HepG2 (cell line): ENCODE measurements around the gene MEAF6. TPM values are rescaled to one million over a fixed set of nuclear protein-coding genes. Genes with fewer than 3 reads are reported as not detected.

Experiments
- AKAP8 ChIP-seq: sonication (generic); formaldehyde crosslinking; IDR thresholded peaks from 2 replicates; pipeline ENCODE4 v1.5.1; 2020; ENCODE audit warnings: mild to moderate bottlenecking, missing genetic modification reagents
- GATAD2A ChIP-seq: IDR thresholded peaks from 2 replicates; pipeline ENCODE4 v1.6.1; 2016
- HNRNPLL ChIP-seq: fragments of 200-400 bp; formaldehyde crosslinking; IDR thresholded peaks from 2 replicates; pipeline ENCODE4 v1.6.1; 2017; ENCODE audit warnings: mild to moderate bottlenecking, low read depth, low read length; ENCODE audit not compliant: poor library complexity, severe bottlenecking
- KDM2A ChIP-seq: sonication (generic); formaldehyde crosslinking; IDR thresholded peaks from 2 replicates; pipeline ENCODE4 v1.4.0; 2020; ENCODE audit warnings: low read depth, missing genetic modification reagents, borderline replicate concordance
- SMYD3 ChIP-seq: sonication (generic); formaldehyde crosslinking; IDR thresholded peaks from 2 replicates; pipeline ENCODE4 v1.8.1; 2023; ENCODE audit warnings: mild to moderate bottlenecking, missing genetic modification reagents
- SPEN ChIP-seq: sonication (generic); formaldehyde crosslinking; IDR thresholded peaks from 2 replicates; pipeline ENCODE4 v1.5.1; 2020; ENCODE audit warnings: low read depth, mild to moderate bottlenecking, missing genetic modification reagents
- ZNF44 ChIP-seq: sonication (generic); formaldehyde crosslinking; IDR thresholded peaks from 2 replicates; pipeline ENCODE4 v1.5.1; 2020; ENCODE audit warnings: mild to moderate bottlenecking, missing genetic modification reagents
- ZNF460 ChIP-seq: sonication (generic); formaldehyde crosslinking; IDR thresholded peaks from 2 replicates; pipeline ENCODE4 v1.5.1; 2020; ENCODE audit warnings: missing genetic modification reagents, mild to moderate bottlenecking, borderline replicate concordance
- ZNF678 ChIP-seq: sonication (generic); formaldehyde crosslinking; IDR thresholded peaks from 2 replicates; pipeline ENCODE4 v1.4.0; 2020; ENCODE audit warnings: mild to moderate bottlenecking, missing genetic modification reagents
- ZSCAN9 ChIP-seq: IDR thresholded peaks from 2 replicates; pipeline ENCODE4 v1.6.1; 2016; ENCODE audit warnings: borderline replicate concordance
- polyA plus RNA-seq, 8 experiments: library from polyadenylated mRNA; depleted of rRNA in 3 of 8; stranded (reverse) in 7 of 8; unstranded in 1 of 8; fragments of >200 nt; fragmentation: Illumina TruSeq in 4 of 8; extraction: Trizol in 4 of 8; gene quantifications; 2 replicates each; pipeline versions ENCODE4 v1.2.1 to v1.2.3, GENCODE V29; 2011 to 2016; ENCODE audit warnings: low read depth in 4 of 8, missing spikeins in 1 of 8, mixed read lengths in 1 of 8; ENCODE audit not compliant: insufficient read depth in 1 of 8
- total RNA-seq, 5 experiments: library from RNA; depleted of rRNA; stranded (reverse); fragments of >200 nt; fragmentation: Illumina TruSeq; extraction: Trizol; gene quantifications; 2 replicates each; pipeline ENCODE4 v1.2.3, GENCODE V29; 2016; ENCODE audit warnings: low read depth in 1 of 5
- TF ChIP-seq, protein P1 (sequence below), 2 experiments: sonication (generic) in 1 of 2; formaldehyde crosslinking in 1 of 2; IDR thresholded peaks; 2 replicates each; pipeline versions ENCODE4 v1.6.1 to v1.9.0; 2014 to 2022; ENCODE audit warnings: antibody characterized with exemption in 1 of 2, borderline replicate concordance in 1 of 2, inconsistent platforms in 1 of 2, low read depth in 1 of 2, missing genetic modification reagents in 1 of 2
- TF ChIP-seq, protein P2 (sequence below): sonication (generic); formaldehyde crosslinking; IDR thresholded peaks from 2 replicates; pipeline ENCODE4 v1.5.0; 2020; ENCODE audit warnings: missing genetic modification reagents, mild to moderate bottlenecking, borderline replicate concordance
- TF ChIP-seq, protein P3 (sequence below): sonication (generic); formaldehyde crosslinking; IDR thresholded peaks from one replicate; pipeline ENCODE4 v1.5.1; 2020; ENCODE audit warnings: mild to moderate bottlenecking, missing genetic modification reagents; ENCODE audit errors: not compliant biosample characterization

The MEAF6 gene
- total and polyA plus RNA-seq, 2 of the 13 experiments (the other 11 are each of a cell fraction or from before 2014, with no cell fraction given), result 29.5 to 45.6 TPM

GRCh38 chr1:37514350-37515184, at the start of gene MEAF6 (continued):
- TF ChIP-seq, protein P1, sequence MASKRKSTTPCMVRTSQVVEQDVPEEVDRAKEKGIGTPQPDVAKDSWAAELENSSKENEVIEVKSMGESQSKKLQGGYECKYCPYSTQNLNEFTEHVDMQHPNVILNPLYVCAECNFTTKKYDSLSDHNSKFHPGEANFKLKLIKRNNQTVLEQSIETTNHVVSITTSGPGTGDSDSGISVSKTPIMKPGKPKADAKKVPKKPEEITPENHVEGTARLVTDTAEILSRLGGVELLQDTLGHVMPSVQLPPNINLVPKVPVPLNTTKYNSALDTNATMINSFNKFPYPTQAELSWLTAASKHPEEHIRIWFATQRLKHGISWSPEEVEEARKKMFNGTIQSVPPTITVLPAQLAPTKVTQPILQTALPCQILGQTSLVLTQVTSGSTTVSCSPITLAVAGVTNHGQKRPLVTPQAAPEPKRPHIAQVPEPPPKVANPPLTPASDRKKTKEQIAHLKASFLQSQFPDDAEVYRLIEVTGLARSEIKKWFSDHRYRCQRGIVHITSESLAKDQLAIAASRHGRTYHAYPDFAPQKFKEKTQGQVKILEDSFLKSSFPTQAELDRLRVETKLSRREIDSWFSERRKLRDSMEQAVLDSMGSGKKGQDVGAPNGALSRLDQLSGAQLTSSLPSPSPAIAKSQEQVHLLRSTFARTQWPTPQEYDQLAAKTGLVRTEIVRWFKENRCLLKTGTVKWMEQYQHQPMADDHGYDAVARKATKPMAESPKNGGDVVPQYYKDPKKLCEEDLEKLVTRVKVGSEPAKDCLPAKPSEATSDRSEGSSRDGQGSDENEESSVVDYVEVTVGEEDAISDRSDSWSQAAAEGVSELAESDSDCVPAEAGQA (IDR thresholded peaks at IDR 0.05; ENCODE audit: low read depth), result peak; percentile 64; the same call in 1 of the 2 replicates
- TF ChIP-seq, protein P1 (CRISPR knock-in tag; IDR thresholded peaks at IDR 0.05; ENCODE audit: borderline replicate concordance), result peak; percentile 79; the same call in 1 of the 2 replicates
- TF ChIP-seq AKAP8 (no peak), KDM2A (CRISPR knock-in tag) (peak; percentile 72), ZNF44 (CRISPR knock-in tag) (no peak), ZNF460 (CRISPR knock-in tag) (no peak), ZSCAN9 (CRISPR knock-in tag) (0 out of 2 replicates have a peak, but pooled peaks have one; percentile 16), ZNF678 (no peak), SPEN (CRISPR knock-in tag) (peak; percentile 75), SMYD3 (CRISPR knock-in tag) (0 out of 2 replicates have a peak, but pooled peaks have one; percentile 47), GATAD2A (peak; percentile 45; the same call in 1 of the 2 replicates), HNRNPLL (peak; percentile 91)
- TF ChIP-seq, protein P2, sequence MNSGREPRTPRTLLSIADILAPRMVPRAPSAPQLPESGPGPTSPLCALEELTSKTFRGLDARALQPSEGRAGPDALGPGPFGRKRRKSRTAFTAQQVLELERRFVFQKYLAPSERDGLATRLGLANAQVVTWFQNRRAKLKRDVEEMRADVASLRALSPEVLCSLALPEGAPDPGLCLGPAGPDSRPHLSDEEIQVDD (CRISPR knock-in tag), result no peak
- TF ChIP-seq, protein P3, sequence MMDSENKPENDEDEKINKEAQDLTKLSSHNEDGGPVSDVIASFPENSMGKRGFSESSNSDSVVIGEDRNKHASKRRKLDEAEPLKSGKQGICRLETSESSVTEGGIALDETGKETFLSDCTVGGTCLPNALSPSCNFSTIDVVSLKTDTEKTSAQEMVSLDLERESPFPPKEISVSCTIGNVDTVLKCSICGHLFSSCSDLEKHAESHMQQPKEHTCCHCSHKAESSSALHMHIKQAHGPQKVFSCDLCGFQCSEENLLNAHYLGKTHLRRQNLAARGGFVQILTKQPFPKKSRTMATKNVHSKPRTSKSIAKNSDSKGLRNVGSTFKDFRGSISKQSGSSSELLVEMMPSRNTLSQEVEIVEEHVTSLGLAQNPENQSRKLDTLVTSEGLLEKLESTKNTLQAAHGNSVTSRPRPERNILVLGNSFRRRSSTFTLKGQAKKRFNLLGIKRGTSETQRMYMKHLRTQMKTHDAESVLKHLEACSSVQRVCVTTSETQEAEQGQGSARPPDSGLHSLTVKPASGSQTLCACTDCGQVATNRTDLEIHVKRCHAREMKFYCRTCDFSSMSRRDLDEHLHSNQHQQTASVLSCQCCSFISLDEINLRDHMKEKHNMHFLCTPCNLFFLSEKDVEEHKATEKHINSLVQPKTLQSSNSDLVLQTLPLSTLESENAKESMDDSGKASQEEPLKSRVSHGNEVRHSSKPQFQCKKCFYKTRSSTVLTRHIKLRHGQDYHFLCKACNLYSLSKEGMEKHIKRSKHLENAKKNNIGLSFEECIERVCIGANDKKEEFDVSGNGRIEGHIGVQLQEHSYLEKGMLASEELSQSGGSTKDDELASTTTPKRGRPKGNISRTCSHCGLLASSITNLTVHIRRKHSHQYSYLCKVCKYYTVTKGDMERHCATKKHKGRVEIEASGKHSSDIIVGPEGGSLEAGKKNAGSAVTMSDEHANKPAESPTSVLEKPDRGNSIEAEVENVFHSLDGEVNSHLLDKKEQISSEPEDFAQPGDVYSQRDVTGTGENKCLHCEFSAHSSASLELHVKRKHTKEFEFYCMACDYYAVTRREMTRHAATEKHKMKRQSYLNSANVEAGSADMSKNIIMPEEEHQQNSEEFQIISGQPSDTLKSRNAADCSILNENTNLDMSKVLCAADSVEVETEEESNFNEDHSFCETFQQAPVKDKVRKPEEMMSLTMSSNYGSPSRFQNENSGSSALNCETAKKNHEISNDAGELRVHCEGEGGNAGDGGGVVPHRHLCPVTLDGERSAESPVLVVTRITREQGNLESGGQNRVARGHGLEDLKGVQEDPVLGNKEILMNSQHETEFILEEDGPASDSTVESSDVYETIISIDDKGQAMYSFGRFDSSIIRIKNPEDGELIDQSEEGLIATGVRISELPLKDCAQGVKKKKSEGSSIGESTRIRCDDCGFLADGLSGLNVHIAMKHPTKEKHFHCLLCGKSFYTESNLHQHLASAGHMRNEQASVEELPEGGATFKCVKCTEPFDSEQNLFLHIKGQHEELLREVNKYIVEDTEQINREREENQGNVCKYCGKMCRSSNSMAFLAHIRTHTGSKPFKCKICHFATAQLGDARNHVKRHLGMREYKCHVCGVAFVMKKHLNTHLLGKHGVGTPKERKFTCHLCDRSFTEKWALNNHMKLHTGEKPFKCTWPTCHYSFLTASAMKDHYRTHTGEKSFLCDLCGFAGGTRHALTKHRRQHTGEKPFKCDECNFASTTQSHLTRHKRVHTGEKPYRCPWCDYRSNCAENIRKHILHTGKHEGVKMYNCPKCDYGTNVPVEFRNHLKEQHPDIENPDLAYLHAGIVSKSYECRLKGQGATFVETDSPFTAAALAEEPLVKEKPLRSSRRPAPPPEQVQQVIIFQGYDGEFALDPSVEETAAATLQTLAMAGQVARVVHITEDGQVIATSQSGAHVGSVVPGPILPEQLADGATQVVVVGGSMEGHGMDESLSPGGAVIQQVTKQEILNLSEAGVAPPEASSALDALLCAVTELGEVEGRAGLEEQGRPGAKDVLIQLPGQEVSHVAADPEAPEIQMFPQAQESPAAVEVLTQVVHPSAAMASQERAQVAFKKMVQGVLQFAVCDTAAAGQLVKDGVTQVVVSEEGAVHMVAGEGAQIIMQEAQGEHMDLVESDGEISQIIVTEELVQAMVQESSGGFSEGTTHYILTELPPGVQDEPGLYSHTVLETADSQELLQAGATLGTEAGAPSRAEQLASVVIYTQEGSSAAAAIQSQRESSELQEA (CRISPR knock-in tag), result no peak
